IMR-90 (cell line): Measurements from ENCODE around the gene PKNOX1. TPM values are rescaled to one million over a fixed set of nuclear protein-coding genes. Genes with fewer than 3 reads are reported as not detected.

Experiments used
- ATAC-seq: fragments of 200-7000 bp; cut with Tn5 transposase; 2 replicates; pipeline ENCODE4 v1.9.1; 2020; ENCODE audit warnings: low read depth, mild to moderate bottlenecking, moderate library complexity
- BruUV-seq: library from RNA; stranded (reverse); fragments of 400-500 nt; replicated peaks from 2 replicates; lab custom pipeline; 2021; lab: Mats Ljungman, UMichigan
- CTCF ChIA-PET: fragments of 300-600 bp; formaldehyde crosslinking; extraction: SDS; loops from one replicate; lab custom pipeline; 2021; ENCODE audit warnings: antibody characterized with exemption; lab: Yijun Ruan, JAX
- POLR2A ChIA-PET: fragments of 300-600 bp; sonication (Branson Sonifier 250); formaldehyde crosslinking; loops from one replicate; lab custom pipeline; 2022; ENCODE audit warnings: antibody characterized with exemption; ENCODE audit not compliant: unreplicated experiment; lab: Charles Lee
- DNase-seq: peaks from one replicate; pipeline ENCODE4 v3.0.0; 2013
- H2AFZ ChIP-seq: replicated peaks from 2 replicates; pipeline ENCODE3; 2013; ENCODE audit warnings: low read length, mild to moderate bottlenecking; ENCODE audit not compliant: poor library complexity
- H2AK5ac ChIP-seq: 2 replicates; pipeline ENCODE4 v1.6.1; 2013; ENCODE audit warnings: low read depth, low read length, inconsistent platforms
- H2AK9ac ChIP-seq: replicated peaks from 2 replicates; pipeline ENCODE3; 2013; ENCODE audit warnings: mild to moderate bottlenecking, low read depth, low read length, moderate library complexity; ENCODE audit not compliant: poor library complexity
- H2BK120ac ChIP-seq: 2 replicates; pipeline ENCODE4 v1.6.1; 2013; ENCODE audit warnings: low read depth, low read length, inconsistent platforms
- H2BK15ac ChIP-seq: 3 replicates; pipeline ENCODE4 v1.6.1; 2013; ENCODE audit warnings: low read depth, low read length, inconsistent platforms
- H2BK20ac ChIP-seq: 2 replicates; pipeline ENCODE4 v1.6.1; 2013; ENCODE audit warnings: low read depth, mild to moderate bottlenecking, inconsistent platforms, low read length, moderate library complexity
- H2BK5ac ChIP-seq: 2 replicates; pipeline ENCODE4 v1.6.1; 2013; ENCODE audit warnings: mild to moderate bottlenecking, low read depth, low read length, inconsistent platforms; ENCODE audit not compliant: poor library complexity, severe bottlenecking
- H3K14ac ChIP-seq: replicated peaks from 2 replicates; pipeline ENCODE4 v1.6.1; 2013; ENCODE audit warnings: low read depth, low read length, inconsistent platforms
- H3K18ac ChIP-seq: 2 replicates; pipeline ENCODE4 v1.6.1; 2013; ENCODE audit warnings: low read depth, low read length, control low read depth
- H3K23ac ChIP-seq: 2 replicates; pipeline ENCODE4 v1.6.1; 2013; ENCODE audit warnings: low read depth, low read length, inconsistent platforms
- H3K27ac ChIP-seq: 2 replicates; pipeline ENCODE4 v1.5.1; 2013; ENCODE audit warnings: mild to moderate bottlenecking, control low read depth, low read length; ENCODE audit not compliant: insufficient read depth
- H3K27me3 ChIP-seq: 2 replicates; pipeline ENCODE4 v1.6.1; 2013; ENCODE audit warnings: low read length; ENCODE audit not compliant: control insufficient read depth, insufficient read depth
- H3K36me3 ChIP-seq: 2 replicates; pipeline ENCODE4 v1.6.1; 2013; ENCODE audit warnings: low read length, mixed read lengths; ENCODE audit not compliant: control insufficient read depth, insufficient read depth
- H3K4ac ChIP-seq: 2 replicates; pipeline ENCODE4 v1.6.1; 2013; ENCODE audit warnings: low read depth, low read length, inconsistent platforms
- H3K4me1 ChIP-seq: 2 replicates; pipeline ENCODE4 v1.6.1; 2013; ENCODE audit warnings: low read length, mixed read lengths; ENCODE audit not compliant: control insufficient read depth, insufficient read depth
- H3K4me2 ChIP-seq: 2 replicates; pipeline ENCODE4 v1.6.1; 2013; ENCODE audit warnings: low read depth, mild to moderate bottlenecking, control low read depth, low read length, moderate library complexity
- H3K4me3 ChIP-seq: 2 replicates; pipeline ENCODE4 v1.5.1; 2013; ENCODE audit warnings: low read depth, mild to moderate bottlenecking, control low read depth, low read length, moderate library complexity; ENCODE audit not compliant: insufficient read depth
- H3K56ac ChIP-seq: 2 replicates; pipeline ENCODE4 v1.6.1; 2013; ENCODE audit warnings: low read length, inconsistent platforms; ENCODE audit not compliant: insufficient read depth; ENCODE audit errors: extremely low read depth
- H3K79me1 ChIP-seq, 2 experiments: 2 replicates each; pipeline ENCODE4 v1.6.1; 2013; ENCODE audit warnings: low read length in 2 of 2, inconsistent platforms in 1 of 2, low read depth in 1 of 2
- H3K9ac ChIP-seq: 2 replicates; pipeline ENCODE4 v1.6.1; 2013; ENCODE audit warnings: low read depth, low read length, control low read depth
- H3K9me1 ChIP-seq: 2 replicates; pipeline ENCODE4 v1.6.1; 2013; ENCODE audit warnings: low read length, inconsistent platforms; ENCODE audit not compliant: insufficient read depth
- H3K9me3 ChIP-seq: 2 replicates; pipeline ENCODE4 v1.6.1; 2013; ENCODE audit warnings: low read length; ENCODE audit not compliant: control insufficient read depth, insufficient read depth
- H4K20me1 ChIP-seq: 2 replicates; pipeline ENCODE4 v1.6.1; 2013; ENCODE audit warnings: low read length, inconsistent platforms; ENCODE audit not compliant: insufficient read depth
- H4K5ac ChIP-seq: 2 replicates; pipeline ENCODE4 v1.6.1; 2013; ENCODE audit warnings: mild to moderate bottlenecking, low read depth, low read length, control low read depth
- H4K8ac ChIP-seq, 2 experiments: 2 replicates each; pipeline ENCODE4 v1.6.1; 2013; ENCODE audit warnings: low read depth in 2 of 2, low read length in 2 of 2, control low read depth in 1 of 2, inconsistent platforms in 1 of 2
- H4K91ac ChIP-seq: 2 replicates; pipeline ENCODE4 v1.6.1; 2013; ENCODE audit warnings: low read depth, low read length, inconsistent platforms; ENCODE audit not compliant: insufficient read depth
- BHLHE40 ChIP-seq: fragments of 150-350 bp; IDR thresholded peaks from 2 replicates; pipeline ENCODE4 v1.6.1; 2016; ENCODE audit warnings: mild to moderate bottlenecking, low read depth, low read length
- CEBPB ChIP-seq: IDR thresholded peaks from 2 replicates; pipeline ENCODE4 v1.6.1; 2012; ENCODE audit warnings: low read depth, low read length, improper control_type of control experiment
- CHD1 ChIP-seq: IDR thresholded peaks from 2 replicates; pipeline ENCODE4 v1.6.1; 2012; ENCODE audit warnings: low read depth, low read length, improper control_type of control experiment
- FOS ChIP-seq: fragments of 150-350 bp; IDR thresholded peaks from 2 replicates; pipeline ENCODE4 v1.6.1; 2016; ENCODE audit warnings: low read depth, low read length
- MAFK ChIP-seq: IDR thresholded peaks from 2 replicates; pipeline ENCODE4 v1.6.1; 2012; ENCODE audit warnings: low read depth, low read length, improper control_type of control experiment
- MAZ ChIP-seq: IDR thresholded peaks from 2 replicates; pipeline ENCODE4 v1.6.1; 2012; ENCODE audit warnings: low read depth, mild to moderate bottlenecking, low read length, improper control_type of control experiment, moderate library complexity, borderline replicate concordance
- MXI1 ChIP-seq: IDR thresholded peaks from 2 replicates; pipeline ENCODE4 v1.6.1; 2012; ENCODE audit warnings: low read depth, mild to moderate bottlenecking, low read length, moderate library complexity, borderline replicate concordance
- NFE2L2 ChIP-seq: fragments of 150-350 bp; IDR thresholded peaks from 2 replicates; pipeline ENCODE4 v1.6.1; 2016; ENCODE audit warnings: low read depth, mild to moderate bottlenecking, low read length
- POLR2A ChIP-seq: IDR thresholded peaks from 2 replicates; pipeline ENCODE4 v1.6.1; 2012; ENCODE audit warnings: mild to moderate bottlenecking, low read depth, low read length
- RAD21 ChIP-seq: IDR thresholded peaks from 2 replicates; pipeline ENCODE4 v1.6.1; 2012; ENCODE audit warnings: low read length, improper control_type of control experiment
- RCOR1 ChIP-seq: IDR thresholded peaks from 2 replicates; pipeline ENCODE4 v1.6.1; 2012; ENCODE audit warnings: mild to moderate bottlenecking, low read length, improper control_type of control experiment; ENCODE audit not compliant: insufficient replicate concordance
- RFX5 ChIP-seq: IDR thresholded peaks from 2 replicates; pipeline ENCODE4 v1.8.0; 2012; ENCODE audit warnings: low read depth, mild to moderate bottlenecking, low read length, moderate library complexity
- SMC3 ChIP-seq: fragments of 150-350 bp; IDR thresholded peaks from 2 replicates; pipeline ENCODE4 v1.6.1; 2016; ENCODE audit warnings: low read depth, mild to moderate bottlenecking, antibody characterized with exemption, low read length, moderate library complexity
- USF2 ChIP-seq: fragments of 150-350 bp; IDR thresholded peaks from 2 replicates; pipeline ENCODE4 v1.6.1; 2017; ENCODE audit warnings: mild to moderate bottlenecking, antibody characterized with exemption, low read length, low read depth
- WGBS, 2 experiments: methylation state at CpG; one replicate each; pipeline versions ENCODE4 v1.1.5 to v1.1.7; 2013; ENCODE audit warnings: missing lambda C conversion rate in 2 of 2; ENCODE audit not compliant: insufficient read length in 1 of 2; ENCODE audit errors: extremely low coverage in 2 of 2; 5-methylcytosine and 5-hydroxymethylcytosine counted together
- dilution Hi-C: fragments of 300-500 bp; cut with HindIII; formaldehyde crosslinking; loops from one replicate; pipeline ENCODE4 v1.14.3; 2018; ENCODE audit warnings: low sequenced_read_pairs; ENCODE audit not compliant: unreplicated experiment
- in situ Hi-C: fragments of 300-500 bp; cut with MboI; formaldehyde crosslinking; loops from 3 replicates; pipeline ENCODE4 v1.14.3; 2019; ENCODE audit warnings: low sequenced_read_pairs, inconsistent platforms, mixed read lengths
- intact Hi-C: fragments of 100-400 bp; cut with micrococcal nuclease; formaldehyde crosslinking; loops from 2 replicates; pipeline ENCODE4 v1.10.0; 2022
- polyA plus RNA-seq, 3 experiments: library from polyadenylated mRNA; depleted of rRNA; stranded (reverse); fragments of >200 nt; gene quantifications; 2 replicates each; pipeline ENCODE4 v1.2.3, GENCODE V29; 2012; ENCODE audit warnings: low replicate concordance in 1 of 3
- total RNA-seq: library from RNA; depleted of rRNA; stranded (reverse); fragments of >200 nt; gene quantifications from 2 replicates; pipeline ENCODE4 v1.2.3, GENCODE V29; 2012
- TF ChIP-seq, protein P1 (sequence below): fragments of 150-350 bp; IDR thresholded peaks from 2 replicates; pipeline ENCODE4 v1.6.1; 2016; ENCODE audit warnings: low read depth, mild to moderate bottlenecking, low read length, moderate library complexity, borderline replicate concordance
- TF ChIP-seq, protein P2 (sequence below): conservative IDR thresholded peaks from 2 replicates; pipeline ENCODE4 v1.5.1; 2012; ENCODE audit warnings: mild to moderate bottlenecking, low read depth, low read length, improper control_type of control experiment

The PKNOX1 gene
- total and polyA plus RNA-seq, 2 of the 4 experiments (the other 2 are of a cell fraction), result 35.0 to 61.0 TPM

- Histone ChIP-seq H2AK9ac (no peak overlapping the region), H3K4ac (no peak overlapping the region), H2BK15ac (no peak overlapping the region), H3K27ac (no peak overlapping the region), H3K36me3 (no peaks in the 10 kb centered on the region), H3K79me1 (no peaks in the 10 kb centered on the region), H2BK20ac (no peak overlapping the region), H2BK120ac (no peak overlapping the region), H4K5ac (no peak overlapping the region), H4K8ac (no peak overlapping the region), H2BK5ac (no peak overlapping the region), H4K91ac (no peak overlapping the region), H3K4me2 (no peak overlapping the region), H2AK5ac (no peak overlapping the region), H2AFZ (no peak overlapping the region), H3K18ac (no peak overlapping the region), H3K9ac (no peak overlapping the region), H3K27me3 (no peaks in the 10 kb centered on the region), H3K14ac (no peak overlapping the region), H3K4me3 (no peak overlapping the region), H3K4me1 (no peaks in the 10 kb centered on the region), H4K20me1 (no peaks in the 10 kb centered on the region), H3K56ac (no peak overlapping the region), H3K9me3 (no peaks in the 10 kb centered on the region), H3K9me1 (no peaks in the 10 kb centered on the region), H3K23ac (no peak overlapping the region)
- no peak for ATAC-seq
- dilution Hi-C loops (no loop called here), in situ Hi-C loops (loop anchor here (5.0 kb wide), 1 partner anchor 47 kb away; no protein-coding TSS in a partner anchor), intact Hi-C loops (no loop called here)
- ChIA-PET CTCF (no interaction called here), POLR2A (no interaction called here)
- no peak for DNase-seq
- no peak for TF ChIP-seq POLR2A
- no peak for TF ChIP-seq CEBPB
- no peak for TF ChIP-seq SMC3
- no peak for TF ChIP-seq CHD1
- TF ChIP-seq USF2, result no peak
- TF ChIP-seq, protein P1, sequence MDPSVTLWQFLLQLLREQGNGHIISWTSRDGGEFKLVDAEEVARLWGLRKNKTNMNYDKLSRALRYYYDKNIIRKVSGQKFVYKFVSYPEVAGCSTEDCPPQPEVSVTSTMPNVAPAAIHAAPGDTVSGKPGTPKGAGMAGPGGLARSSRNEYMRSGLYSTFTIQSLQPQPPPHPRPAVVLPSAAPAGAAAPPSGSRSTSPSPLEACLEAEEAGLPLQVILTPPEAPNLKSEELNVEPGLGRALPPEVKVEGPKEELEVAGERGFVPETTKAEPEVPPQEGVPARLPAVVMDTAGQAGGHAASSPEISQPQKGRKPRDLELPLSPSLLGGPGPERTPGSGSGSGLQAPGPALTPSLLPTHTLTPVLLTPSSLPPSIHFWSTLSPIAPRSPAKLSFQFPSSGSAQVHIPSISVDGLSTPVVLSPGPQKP, result no peak
- TF ChIP-seq, protein P2, sequence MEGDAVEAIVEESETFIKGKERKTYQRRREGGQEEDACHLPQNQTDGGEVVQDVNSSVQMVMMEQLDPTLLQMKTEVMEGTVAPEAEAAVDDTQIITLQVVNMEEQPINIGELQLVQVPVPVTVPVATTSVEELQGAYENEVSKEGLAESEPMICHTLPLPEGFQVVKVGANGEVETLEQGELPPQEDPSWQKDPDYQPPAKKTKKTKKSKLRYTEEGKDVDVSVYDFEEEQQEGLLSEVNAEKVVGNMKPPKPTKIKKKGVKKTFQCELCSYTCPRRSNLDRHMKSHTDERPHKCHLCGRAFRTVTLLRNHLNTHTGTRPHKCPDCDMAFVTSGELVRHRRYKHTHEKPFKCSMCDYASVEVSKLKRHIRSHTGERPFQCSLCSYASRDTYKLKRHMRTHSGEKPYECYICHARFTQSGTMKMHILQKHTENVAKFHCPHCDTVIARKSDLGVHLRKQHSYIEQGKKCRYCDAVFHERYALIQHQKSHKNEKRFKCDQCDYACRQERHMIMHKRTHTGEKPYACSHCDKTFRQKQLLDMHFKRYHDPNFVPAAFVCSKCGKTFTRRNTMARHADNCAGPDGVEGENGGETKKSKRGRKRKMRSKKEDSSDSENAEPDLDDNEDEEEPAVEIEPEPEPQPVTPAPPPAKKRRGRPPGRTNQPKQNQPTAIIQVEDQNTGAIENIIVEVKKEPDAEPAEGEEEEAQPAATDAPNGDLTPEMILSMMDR, result no peak
- no peak for TF ChIP-seq NFE2L2
- TF ChIP-seq RFX5, result no peak
- TF ChIP-seq RCOR1, result no peak
- TF ChIP-seq MAZ, result no peak
- no peak for TF ChIP-seq RAD21
- TF ChIP-seq BHLHE40, result no peak
- TF ChIP-seq MXI1, result no peak
- TF ChIP-seq MAFK, result no peak
- no peak for TF ChIP-seq FOS
- no TSS peak for BruUV-seq
- 100% methylated on average over 1 of the region's 9 CpGs; no CpG with 5 or more reads in 1 of the 2 experiments for WGBS, 2 experiments
Measured at GRCh38 chr21:42964086-42964485, 10.3 kb upstream of the PKNOX1 start.
